ENCODE measurements around the gene RGL3. TPM values are rescaled to one million over a fixed set of nuclear protein-coding genes. Genes with fewer than 3 reads are reported as not detected.

RGL3 gene
- total and polyA plus RNA-seq, 10 of the 15 experiments (the other 5 are each of a cell fraction or from before 2014, with no cell fraction given) = not detected

DNA sequence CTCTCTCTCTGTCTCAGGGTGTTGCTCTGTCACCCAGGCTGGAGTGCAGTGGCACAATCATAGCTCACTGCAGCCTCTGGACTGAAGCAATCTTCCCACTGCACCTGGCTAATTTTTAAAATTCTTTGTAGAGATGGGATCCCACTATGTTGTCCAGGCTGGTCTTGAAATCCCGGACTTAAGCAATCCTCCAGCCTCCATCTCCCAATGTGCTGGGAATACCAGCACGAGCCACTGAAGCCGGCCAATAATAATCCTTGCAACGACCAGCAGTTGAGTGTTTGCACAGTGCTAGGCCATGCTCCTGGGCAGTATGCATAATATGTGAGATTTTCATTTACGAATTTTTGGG lies 34.4 kb downstream of the RGL3 start:
- Histone ChIP-seq H2AFZ (ENCODE audit: control insufficient read depth, low read depth, low read length) (no peak overlapping the region), H3K9ac (ENCODE audit: control insufficient read depth, insufficient read depth, low read length) (no peak overlapping the region), H3K4me1 (ENCODE audit: control insufficient read depth, insufficient read depth, low read length) (peaks cover 11% of the 10 kb centered on the region), H3K4me3 (no peak overlapping the region), H3K27ac (ENCODE audit: control insufficient read depth, insufficient read depth) (no peak overlapping the region), H4K20me1 (ENCODE audit: control insufficient read depth, insufficient read depth) (no peaks in the 10 kb centered on the region), H3K4me2 (ENCODE audit: control insufficient read depth, insufficient read depth) (no peak overlapping the region), H3K27me3 (replicated peaks in 1 of 2; ENCODE audit: control insufficient read depth in 2 of 2, insufficient read depth in 2 of 2, low read length in 1 of 2) (peaks cover 0 to 5% of the 10 kb centered on the region in 2 experiments; a peak in 2 of 4 replicates), H3K9me3 (replicated peaks; ENCODE audit: control insufficient read depth, insufficient read depth, low read length) (no peaks in the 10 kb centered on the region), H3K79me2 (ENCODE audit: control insufficient read depth, insufficient read depth, low read length) (no peaks in the 10 kb centered on the region), H3K36me3 (ENCODE audit: control insufficient read depth in 2 of 2, insufficient read depth in 2 of 2, low read length in 1 of 2) (no peaks in the 10 kb centered on the region)
- RAD21 ChIA-PET (ENCODE audit: unreplicated experiment) = no interaction called here
- intact Hi-C loops (cut with micrococcal nuclease; ENCODE audit: unreplicated experiment) = loop anchor here (5.0 kb wide), 1 partner anchor 198 kb away; no protein-coding TSS in a partner anchor
- in situ Hi-C loops (cut with MboI) = no loop called here
- WGBS (ENCODE audit: insufficient coverage, insufficient replicate concordance, low lambda C conversion rate, missing lambda C conversion rate) = 69% methylated on average over 5 of the region's 5 CpGs
- CTCF ChIA-PET = interaction anchor here (0.7 to 2.1 kb wide), 3 partner anchors 51 to 93 kb away, joined by 3 to 12 read pairs (median 9); partner anchors contain the start of genes ODAD3 and PRKCSH
- ATAC-seq (no peak), FAIRE-seq (no peak), DNase-seq (ENCODE audit: low read depth, low spot score) (no peak)
- SMC1A ChIA-PET (ENCODE audit: uncharacterized antibody, unreplicated experiment) = no interaction called here
- POLR2A ChIA-PET = interaction anchor here (0.7 kb wide), 1 partner anchor 160 kb away, joined by 3 read pairs; no protein-coding TSS in a partner anchor
- TF ChIP-seq CBX5 (IDR thresholded peaks at IDR 0.05; ENCODE audit: low read depth) = no peak
- no peak for TF ChIP-seq EZH2 (IDR thresholded peaks at IDR 0.05; ENCODE audit: borderline replicate concordance, control insufficient read depth, low read depth, low read length)
- no peak for TF ChIP-seq SP1 (IDR thresholded peaks at IDR 0.05; ENCODE audit: low read depth, low read length)
- TF ChIP-seq SREBF1 (IDR thresholded peaks at IDR 0.05; ENCODE audit: low read length) = no peak
- TF ChIP-seq, protein P1, sequence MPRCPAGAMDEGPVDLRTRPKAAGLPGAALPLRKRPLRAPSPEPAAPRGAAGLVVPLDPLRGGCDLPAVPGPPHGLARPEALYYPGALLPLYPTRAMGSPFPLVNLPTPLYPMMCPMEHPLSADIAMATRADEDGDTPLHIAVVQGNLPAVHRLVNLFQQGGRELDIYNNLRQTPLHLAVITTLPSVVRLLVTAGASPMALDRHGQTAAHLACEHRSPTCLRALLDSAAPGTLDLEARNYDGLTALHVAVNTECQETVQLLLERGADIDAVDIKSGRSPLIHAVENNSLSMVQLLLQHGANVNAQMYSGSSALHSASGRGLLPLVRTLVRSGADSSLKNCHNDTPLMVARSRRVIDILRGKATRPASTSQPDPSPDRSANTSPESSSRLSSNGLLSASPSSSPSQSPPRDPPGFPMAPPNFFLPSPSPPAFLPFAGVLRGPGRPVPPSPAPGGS (IDR thresholded peaks at IDR 0.05; ENCODE audit: borderline replicate concordance, insufficient read depth, low read depth, low read length, poor library complexity, severe bottlenecking) = no peak
- no TSS peak for BruUV-seq (replicated peaks)

DNA sequence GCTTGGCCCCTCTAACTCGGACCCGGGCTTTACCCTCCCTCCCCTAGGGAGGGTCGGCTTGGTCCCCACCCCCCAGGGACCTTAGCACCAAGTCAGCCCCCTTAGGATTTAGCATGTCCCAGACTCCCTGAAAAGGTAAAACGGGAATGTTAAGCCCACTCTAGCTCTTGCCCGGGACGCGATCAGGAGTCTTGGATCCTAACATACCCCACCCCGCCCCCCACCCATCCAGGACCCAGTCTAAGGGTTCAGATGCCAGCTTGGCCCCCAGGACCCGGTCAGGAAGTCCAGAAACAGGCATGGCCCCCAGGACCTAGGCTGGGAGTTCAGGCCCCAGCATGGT lies 35.4 kb downstream of the RGL3 start:
- no peaks in the 10 kb centered on the region for H3K9me3 ChIP-seq (replicated peaks; ENCODE audit: control insufficient read depth, insufficient read depth, low read length)
- DNase-seq (ENCODE audit: low read depth, low spot score) = no peak
- peaks cover 11% of the 10 kb centered on the region for H3K4me1 ChIP-seq (ENCODE audit: control insufficient read depth, insufficient read depth, low read length)
- no peaks in the 10 kb centered on the region for H3K79me2 ChIP-seq (ENCODE audit: control insufficient read depth, insufficient read depth, low read length)
- ATAC-seq = no peak
- H2AFZ ChIP-seq (ENCODE audit: control insufficient read depth, low read depth, low read length) = no peak overlapping the region
- H3K9ac ChIP-seq (ENCODE audit: control insufficient read depth, insufficient read depth, low read length) = no peak overlapping the region
- no peak overlapping the region for H3K4me2 ChIP-seq (ENCODE audit: control insufficient read depth, insufficient read depth)
- RAD21 ChIA-PET (ENCODE audit: unreplicated experiment) = interaction anchor here (1.0 to 1.7 kb wide), 4 partner anchors 9 to 99 kb away, joined by 3 to 9 read pairs (median 4); partner anchors contain the start of gene SWSAP1
- peaks cover 0 to 5% of the 10 kb centered on the region in 2 experiments; a peak in 2 of 4 replicates for H3K27me3 ChIP-seq (replicated peaks in 1 of 2; ENCODE audit: control insufficient read depth in 2 of 2, insufficient read depth in 2 of 2, low read length in 1 of 2)
- 12% methylated on average over 9 of the region's 9 CpGs for whole genome bisulfite sequencing (ENCODE audit: insufficient coverage, insufficient replicate concordance, low lambda C conversion rate, missing lambda C conversion rate)
- no peak for TF ChIP-seq BRCA1 (IDR thresholded peaks at IDR 0.05; ENCODE audit: low read depth, low read length)
- no peak for TF ChIP-seq TAF1 (IDR thresholded peaks at IDR 0.05; ENCODE audit: borderline replicate concordance, low read depth, low read length)
- TF ChIP-seq NFXL1 (IDR thresholded peaks at IDR 0.05; ENCODE audit: borderline replicate concordance) = no peak
- no peak for TF ChIP-seq SPI1 (IDR thresholded peaks at IDR 0.05; ENCODE audit: borderline replicate concordance, insufficient read depth, low read depth, low read length)
- no peaks in the 10 kb centered on the region for H4K20me1 ChIP-seq (ENCODE audit: control insufficient read depth, insufficient read depth)
- CTCF ChIA-PET = interaction anchor here (0.7 to 4.6 kb wide), 16 partner anchors 7 to 145 kb away, joined by 3 to 76 read pairs (median 7); partner anchors contain the start of genes CCDC159, ECSIT, ELAVL3 and ODAD3
- no TSS peak for BruUV-seq (replicated peaks)
- H3K4me3 ChIP-seq = no peak overlapping the region
- no peak for FAIRE-seq
- H3K27ac ChIP-seq (ENCODE audit: control insufficient read depth, insufficient read depth) = no peak overlapping the region
- H3K36me3 ChIP-seq (ENCODE audit: control insufficient read depth in 2 of 2, insufficient read depth in 2 of 2, low read length in 1 of 2) = no peaks in the 10 kb centered on the region
- intact Hi-C loops (cut with micrococcal nuclease; ENCODE audit: unreplicated experiment) = loop anchor here (5.0 kb wide), 1 partner anchor 199 kb away; no protein-coding TSS in a partner anchor
- in situ Hi-C loops (cut with MboI) = no loop called here
- POLR2A ChIA-PET = interaction anchor here (0.6 kb wide), 1 partner anchor 209 kb away, joined by 3 read pairs; no protein-coding TSS in a partner anchor
- SMC1A ChIA-PET (ENCODE audit: uncharacterized antibody, unreplicated experiment) = interaction anchor here (0.5 to 1.7 kb wide), 4 partner anchors 9 to 90 kb away, joined by 3 to 5 read pairs (median 4); partner anchors contain the start of genes ODAD3 and SWSAP1

All from GM12878 (cell line).